Cardiac muscle cell (in vitro differentiated cells and primary cell): ENCODE results near the gene PHF24. TPM values are rescaled to one million over a fixed set of nuclear protein-coding genes. Genes with fewer than 3 reads are reported as not detected.
"Not testable (repeated sequence)": the region's sequence is repeated elsewhere in the genome, so short reads cannot be mapped to it uniquely, and the experiment has no call there.

Experiments
- DNase-seq, 2 donors: peaks; one replicate each; pipeline versions ENCODE4 v3.0.0 to v3.0.0-alpha.2; 2010 to 2017; ENCODE audit warnings: low read depth in 1 of 2, low spot score in 1 of 2
- H3K27ac ChIP-seq: fragments of 200-600 bp; sonication (generic); 2 replicates; pipeline ENCODE4 v1.5.1; 2016
- H3K27me3 ChIP-seq: fragments of 200-600 bp; sonication (generic); 2 replicates; pipeline ENCODE4 v1.6.0; 2016; ENCODE audit warnings: control low read depth
- H3K36me3 ChIP-seq: fragments of 200-600 bp; sonication (generic); 2 replicates; pipeline ENCODE4 v1.5.1; 2016; ENCODE audit warnings: control low read depth
- H3K4me1 ChIP-seq: fragments of 200-600 bp; sonication (generic); 2 replicates; pipeline ENCODE4 v1.8.1; 2017; ENCODE audit warnings: low read depth, mild to moderate bottlenecking, mixed run types
- H3K4me3 ChIP-seq: fragments of 200-600 bp; sonication (generic); 2 replicates; pipeline ENCODE4 v1.5.1; 2016; ENCODE audit warnings: mild to moderate bottlenecking
- H3K9me3 ChIP-seq: fragments of 200-600 bp; sonication (generic); 2 replicates; pipeline ENCODE4 v1.5.1; 2017; ENCODE audit warnings: low read depth, mild to moderate bottlenecking, control low read depth
- CTCF ChIP-seq: IDR thresholded peaks from 2 replicates; pipeline ENCODE4 v1.5.1; 2012; ENCODE audit warnings: low read depth, mild to moderate bottlenecking, low read length
- polyA plus RNA-seq: library from polyadenylated mRNA; unstranded; fragments of >200 nt; fragmentation: Nextera tagmentation; extraction: Ambion mirVana; gene quantifications from 2 replicates; pipeline ENCODE4 v1.2.1, GENCODE V29; 2016
- total RNA-seq: library from RNA; depleted of rRNA; stranded (reverse); fragments of >200 nt; gene quantifications from 2 replicates; pipeline ENCODE4 v1.2.3, GENCODE V29; 2016

The PHF24 gene
- total and polyA plus RNA-seq, 2 experiments from 2014 or later: 0.95 to 1.1 TPM

DNA sequence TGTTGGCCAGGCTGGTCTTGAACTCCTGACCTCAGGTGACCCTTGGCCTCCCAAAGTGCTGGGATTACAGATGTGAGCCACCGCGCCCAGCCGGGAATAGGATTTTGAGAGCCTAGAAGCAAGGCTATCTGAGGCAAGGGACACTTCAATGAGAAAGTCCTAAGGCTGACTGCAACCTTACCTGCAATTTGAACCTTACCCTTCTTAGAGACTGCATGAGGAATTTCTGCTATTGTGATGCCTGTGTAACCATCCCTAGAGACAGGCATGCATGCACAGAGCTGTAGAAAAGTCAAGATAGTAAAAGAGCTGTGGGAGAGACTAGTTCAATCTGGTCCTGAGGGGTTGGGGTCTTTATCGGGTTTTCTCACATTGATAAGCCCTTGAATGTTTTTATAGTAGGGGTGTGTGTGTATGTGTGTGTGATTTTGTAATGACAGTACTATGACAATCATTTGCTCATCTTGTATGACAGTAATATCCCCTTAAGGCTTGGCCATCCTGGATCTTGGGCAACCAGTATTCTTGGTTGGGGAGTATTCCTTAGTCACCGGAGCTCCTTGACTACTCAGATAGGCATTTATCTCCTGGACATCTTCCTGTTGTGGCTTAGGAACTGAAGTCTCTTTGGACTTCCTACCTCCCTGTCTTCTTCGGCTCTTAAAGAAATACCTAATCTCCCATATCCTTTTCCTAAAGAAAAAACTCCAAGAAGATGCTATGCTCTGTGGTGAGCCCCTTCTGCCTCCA lies 42.6 kb downstream of the PHF24 start:
- peaks cover 19% of the 10 kb centered on the region for H3K4me1 ChIP-seq
- H3K36me3 ChIP-seq: peaks cover 6% of the 10 kb centered on the region
- no peak overlapping the region for H3K27ac ChIP-seq
- DNase-seq: no peak
- TF ChIP-seq CTCF: no peak
- H3K27me3 ChIP-seq: no peaks in the 10 kb centered on the region
- H3K4me3 ChIP-seq: no peak overlapping the region
- H3K9me3 ChIP-seq: no peaks in the 10 kb centered on the region

GRCh38 chr9:35001285-35001677 lies 43.2 kb downstream of the PHF24 start:
- no peak for TF ChIP-seq CTCF
- H3K4me3 ChIP-seq: no peak overlapping the region
- DNase-seq: no peak
- peaks cover 6% of the 10 kb centered on the region for H3K36me3 ChIP-seq
- peaks cover 15% of the 10 kb centered on the region for H3K4me1 ChIP-seq
- no peaks in the 10 kb centered on the region for H3K27me3 ChIP-seq
- no peaks in the 10 kb centered on the region for H3K9me3 ChIP-seq
- H3K27ac ChIP-seq: no peak overlapping the region

DNA sequence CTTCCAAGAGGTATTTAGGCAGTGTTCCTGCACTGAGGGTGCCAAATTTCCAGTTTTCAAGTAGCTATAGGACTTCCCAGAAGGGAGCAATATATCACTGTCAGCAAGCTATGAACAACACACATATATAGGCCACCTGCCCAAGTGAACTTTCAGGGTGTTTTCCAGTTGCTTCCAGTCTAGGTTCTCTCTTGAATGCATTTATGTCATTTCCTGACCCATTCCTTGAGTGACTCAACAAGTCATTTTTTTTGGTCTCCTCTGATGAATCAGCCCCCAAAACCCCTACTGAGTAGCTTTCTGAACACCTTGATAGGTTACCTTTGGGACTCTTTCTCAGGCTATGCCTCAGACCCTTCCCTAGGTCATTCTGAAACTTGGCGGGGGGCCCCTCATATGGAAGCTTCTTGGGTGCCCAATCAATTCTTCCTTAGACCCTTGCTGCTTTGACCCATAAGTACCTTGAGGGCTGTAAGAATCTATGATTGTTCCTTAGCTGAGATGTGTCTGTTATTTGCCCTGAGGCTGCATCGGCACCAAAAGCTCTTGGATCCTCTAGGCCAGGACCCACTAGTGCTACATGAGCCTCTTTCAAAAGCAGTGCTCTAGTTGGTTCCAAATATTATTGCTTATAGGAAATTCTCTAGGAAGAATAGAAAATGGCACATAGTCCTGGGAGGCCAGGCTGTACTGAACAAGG lies 43.9 kb downstream of the PHF24 start:
- Histone ChIP-seq H3K9me3 (no peaks in the 10 kb centered on the region), H3K27me3 (no peaks in the 10 kb centered on the region), H3K27ac (no peak overlapping the region), H3K36me3 (peaks cover 5% of the 10 kb centered on the region), H3K4me1 (peaks cover 14% of the 10 kb centered on the region), H3K4me3 (no peak overlapping the region)
- no peak for DNase-seq
- TF ChIP-seq CTCF: no peak

DNA sequence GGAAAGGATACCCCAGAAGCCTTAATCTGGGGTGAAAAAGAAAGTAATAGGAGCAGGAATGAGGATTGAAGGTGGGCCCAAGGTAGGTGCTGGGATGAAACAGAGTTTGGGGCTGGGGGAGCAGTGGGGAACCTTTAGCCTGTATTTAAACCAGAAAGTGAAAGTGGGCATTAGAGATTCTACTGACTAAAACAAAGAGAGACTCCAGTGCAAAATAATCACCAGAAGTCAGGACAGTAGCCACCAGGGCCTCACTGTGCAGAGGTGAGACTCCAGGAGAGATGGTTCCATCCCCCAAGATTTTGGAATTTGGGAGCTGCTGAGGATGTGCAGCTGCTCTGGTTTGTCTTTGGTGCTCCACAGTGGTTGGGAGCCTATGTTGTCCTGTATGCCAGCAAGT lies 44.5 kb downstream of the PHF24 start:
- Histone ChIP-seq H3K4me3 (no peak overlapping the region), H3K9me3 (no peaks in the 10 kb centered on the region), H3K4me1 (peaks cover 8% of the 10 kb centered on the region), H3K36me3 (no peaks in the 10 kb centered on the region), H3K27me3 (no peaks in the 10 kb centered on the region), H3K27ac (no peak overlapping the region)
- no peak for TF ChIP-seq CTCF
- no peak for DNase-seq

GRCh38 chr9:35004299-35004698 lies 46.2 kb downstream of the PHF24 start:
- not testable (repeated sequence) for H3K36me3 ChIP-seq, H3K27ac ChIP-seq, H3K9me3 ChIP-seq, DNase-seq, H3K27me3 ChIP-seq, H3K4me1 ChIP-seq, H3K4me3 ChIP-seq

DNA sequence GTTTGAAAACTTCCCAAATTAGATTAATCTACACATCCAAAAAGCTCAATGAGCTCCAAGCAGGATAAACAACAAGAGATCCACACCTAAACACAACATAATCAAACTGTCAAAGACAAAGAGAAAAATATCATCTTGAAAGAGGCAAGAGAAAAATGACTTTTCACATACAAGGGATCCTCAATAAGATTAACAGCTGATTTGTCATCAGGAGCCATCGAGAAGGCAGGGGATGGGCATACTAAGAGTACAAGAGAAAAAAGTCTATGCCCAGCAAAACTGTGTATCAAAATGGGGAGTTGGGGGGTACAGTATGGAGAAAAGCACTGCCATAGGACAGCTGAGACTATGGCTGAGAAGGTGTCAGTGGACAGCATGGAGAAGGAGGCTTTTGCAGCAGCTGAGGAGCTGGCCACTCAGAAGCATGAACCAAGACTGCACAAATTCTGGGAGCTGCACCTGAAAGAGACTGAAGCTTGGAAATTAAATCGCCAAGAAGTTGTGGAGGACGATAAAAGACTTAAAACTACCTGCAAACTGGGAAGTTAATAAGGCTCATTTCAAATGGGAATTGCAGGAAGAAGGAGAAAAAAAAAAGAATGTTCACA lies 52.4 kb downstream of the PHF24 start:
- no peak for TF ChIP-seq CTCF
- H3K9me3 ChIP-seq: no peaks in the 10 kb centered on the region
- DNase-seq: no peak
- H3K27ac ChIP-seq: no peak overlapping the region
- no peaks in the 10 kb centered on the region for H3K27me3 ChIP-seq
- H3K4me1 ChIP-seq: no peaks in the 10 kb centered on the region
- no peak overlapping the region for H3K4me3 ChIP-seq
- peaks cover 13% of the 10 kb centered on the region for H3K36me3 ChIP-seq
